NCI-H2227 (cell line): Measurements from ENCODE around the gene PUS10.
A peak's percentile ranks its signal among the peaks of the same experiment; 100 is the strongest.
"Not testable (repeated sequence)": the region's sequence is repeated elsewhere in the genome, so short reads cannot be mapped to it uniquely, and the experiment has no call there.

Source experiments
- DNase-seq: peaks from one replicate; lab custom pipeline; 2025; ENCODE audit not compliant: unreplicated experiment; lab: John Stamatoyannopoulos, UW

Gene PUS10

GRCh38 chr2:61012303-61012702 is 5.8 kb downstream of the PUS10 start:
- not testable (repeated sequence) for DNase-seq

- DNase-seq: no peak
Observed at GRCh38 chr2:61011678-61012077, 6.4 kb downstream of the PUS10 start.

GRCh38 chr2:61009355-61009754 is 8.7 kb downstream of the PUS10 start:
- DNase-seq: no peak

GRCh38 chr2:61006486-61007105 is 11.5 kb downstream of the PUS10 start:
- no peak for DNase-seq

GRCh38 chr2:61005736-61006135 is 12.3 kb downstream of the PUS10 start:
- DNase-seq: no peak

GRCh38 chr2:60998628-60999545 is 19.2 kb downstream of the PUS10 start:
- peak; percentile 64 for DNase-seq

- no peak for DNase-seq
Observed at GRCh38 chr2:60994131-60994530, 23.9 kb downstream of the PUS10 start.

- DNase-seq: no peak
Observed at GRCh38 chr2:60992985-60993392, 25.1 kb downstream of the PUS10 start.

- DNase-seq: no peak
Observed at GRCh38 chr2:60991644-60992043, 26.4 kb downstream of the PUS10 start.

GRCh38 chr2:60989259-60989658 is 28.8 kb downstream of the PUS10 start:
- no peak for DNase-seq

- not testable (repeated sequence) for DNase-seq
Observed at GRCh38 chr2:60987656-60988055, 30.4 kb downstream of the PUS10 start.

GRCh38 chr2:60987041-60987440 is 31.0 kb downstream of the PUS10 start:
- no peak for DNase-seq

- DNase-seq: no peak
Observed at GRCh38 chr2:60984720-60985119, 33.3 kb downstream of the PUS10 start.

GRCh38 chr2:60982066-60982465 is 36.0 kb downstream of the PUS10 start:
- DNase-seq: not testable (repeated sequence)

GRCh38 chr2:60980071-60980815 is 37.8 kb downstream of the PUS10 start:
- no peak for DNase-seq

GRCh38 chr2:60979231-60979630 is 38.8 kb downstream of the PUS10 start:
- no peak for DNase-seq

GRCh38 chr2:60977562-60977895 is 40.5 kb downstream of the PUS10 start:
- no peak for DNase-seq

GRCh38 chr2:60976875-60977561 is 41.0 kb downstream of the PUS10 start:
- DNase-seq: no peak

GRCh38 chr2:60976256-60976850 is 41.7 kb downstream of the PUS10 start:
- no peak for DNase-seq

- DNase-seq: no peak
Observed at GRCh38 chr2:60974652-60975051, 43.4 kb downstream of the PUS10 start.

- no peak for DNase-seq
Observed at GRCh38 chr2:60973705-60974104, 44.4 kb downstream of the PUS10 start.
